HG03103 (cell line): Measurements from ENCODE around the gene REEP5.

ENCODE experiments used
- ATAC-seq: cut with Tn5 transposase; IDR thresholded peaks from one replicate; pipeline ENCODE4 v1.9.1; 2021; ENCODE audit warnings: low read depth; ENCODE audit not compliant: unreplicated experiment

REEP5 gene

GRCh38 chr5:112848116-112848811, 73.8 kb downstream of the REEP5 start:
- peak; percentile 98 for ATAC-seq

- no peak for ATAC-seq
These were observed 74.7 kb downstream of the REEP5 start for GRCh38 chr5:112847306-112847705.

GRCh38 chr5:112846556-112846955, 75.5 kb downstream of the REEP5 start:
- no peak for ATAC-seq

- no peak for ATAC-seq
These were observed 77.5 kb downstream of the REEP5 start for GRCh38 chr5:112844489-112844888.

GRCh38 chr5:112833971-112834370, 88.1 kb downstream of the REEP5 start:
- ATAC-seq, result no peak

- no peak for ATAC-seq
These were observed 91.6 kb downstream of the REEP5 start for GRCh38 chr5:112830378-112830777.
